Activated CD4-positive, CD25-positive, alpha-beta regulatory T cell treated with anti-CD3 and anti-CD28 coated beads, Interleukin-2, amount 50 U/mL, for 72 hours (primary cell): ENCODE data around the gene GRK6.

Experiments
- DNase-seq: peaks from one replicate; pipeline ENCODE4 v3.0.0; 2021

Gene GRK6

DNA sequence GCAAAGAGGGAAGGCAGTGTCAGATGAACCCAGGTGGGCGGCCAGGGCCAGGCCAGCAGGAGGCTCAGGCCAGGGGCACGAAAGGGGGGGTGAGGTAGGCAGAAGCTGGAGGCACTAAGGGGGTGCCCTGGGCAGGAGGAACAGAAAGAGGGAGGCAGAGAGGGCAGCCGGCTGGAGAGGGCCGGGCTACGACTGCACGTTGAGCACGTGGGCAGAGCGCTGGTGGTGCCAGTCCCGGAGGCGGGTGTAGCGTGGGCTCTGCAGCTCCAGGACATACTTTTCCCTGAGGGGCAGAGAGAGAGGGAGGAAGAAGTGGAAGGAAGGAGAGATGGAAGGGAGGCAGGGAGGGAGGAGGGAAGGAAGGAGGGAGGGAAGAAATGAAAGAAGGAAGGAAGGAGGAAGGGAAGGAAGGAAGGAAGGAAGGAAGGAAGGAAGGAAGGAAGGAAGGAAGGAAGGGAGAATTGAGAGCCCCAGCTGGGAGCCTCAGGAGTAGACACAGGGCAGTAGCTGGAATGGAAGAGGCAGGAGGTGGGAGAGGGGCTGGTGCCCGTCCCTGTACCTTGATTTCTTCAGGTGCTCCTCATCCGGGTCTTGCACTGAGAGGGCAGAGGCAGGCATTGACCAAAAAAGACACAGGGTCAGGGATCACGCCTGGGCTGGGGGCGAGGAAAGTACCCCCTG, 64.0 kb downstream of the GRK6 start:
- DNase-seq: no peak

GRCh38 chr5:177490992-177491391, 64.5 kb downstream of the GRK6 start:
- DNase-seq: no peak

DNA sequence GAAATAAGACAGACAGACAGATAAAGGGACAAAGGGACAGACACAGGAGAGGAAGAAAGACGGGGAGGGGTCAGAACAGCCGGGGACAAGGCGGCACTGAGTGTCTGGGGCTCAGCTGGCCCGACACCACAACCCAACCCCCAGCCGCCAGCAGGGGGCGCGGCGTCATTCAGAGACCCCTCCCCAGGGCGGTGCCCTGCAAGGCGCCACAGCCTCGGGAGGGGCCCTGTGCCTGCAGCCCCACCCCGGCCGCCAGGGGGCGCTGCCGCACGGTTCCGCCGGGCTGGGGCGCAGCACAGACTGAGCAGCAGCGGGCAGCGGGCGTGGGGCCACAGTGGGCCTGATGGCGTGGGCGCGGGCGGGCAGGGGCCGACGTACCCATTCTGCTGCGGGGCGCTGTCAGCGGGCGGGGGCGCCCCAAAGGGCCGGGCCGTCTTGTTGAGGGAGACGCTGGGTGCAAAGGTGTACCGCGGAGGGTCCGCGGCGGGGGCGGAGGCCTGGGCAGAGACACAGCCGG, 65.0 kb downstream of the GRK6 start:
- DNase-seq: peak; percentile 62

DNA sequence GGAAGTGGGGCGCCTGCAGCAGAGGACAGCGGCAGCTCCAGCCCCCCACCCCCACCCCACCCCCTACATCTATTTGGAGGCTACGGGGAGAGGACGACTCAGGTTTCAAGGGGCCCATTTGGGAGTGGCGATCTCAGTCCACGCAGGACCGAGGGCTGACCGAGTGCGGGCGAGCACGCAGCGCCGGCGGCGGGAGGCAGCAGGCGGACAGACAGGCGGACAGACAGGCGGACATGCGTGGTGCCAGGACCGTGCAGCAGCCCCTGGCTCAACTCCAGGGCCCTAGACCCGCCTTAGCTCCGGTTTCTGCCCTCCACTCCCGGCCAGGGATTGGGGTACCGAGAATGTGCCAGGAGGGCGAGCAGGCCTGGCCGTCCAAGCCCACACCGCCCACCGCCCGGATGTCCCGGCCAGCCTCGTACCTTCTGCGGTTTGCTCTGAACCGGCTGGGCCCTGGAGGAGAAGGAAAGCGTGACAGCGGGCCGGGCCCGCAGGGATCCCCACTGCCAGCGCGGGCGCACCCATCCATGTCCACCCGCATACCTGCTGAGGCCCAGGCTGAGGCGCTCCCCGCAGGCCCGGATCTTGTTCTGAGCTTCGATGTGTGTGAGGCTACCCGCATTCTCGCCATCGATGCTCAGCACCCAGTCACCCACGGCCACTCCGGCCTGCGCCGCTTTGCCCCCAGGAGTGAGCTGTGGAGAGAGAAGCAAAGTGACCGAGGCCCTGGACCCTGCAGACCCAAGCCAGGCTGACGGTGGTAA, 65.7 kb downstream of the GRK6 start:
- DNase-seq: no peak
